Neural cell (in vitro differentiated cells): Measurements from ENCODE around the gene ACOT8.

ENCODE experiments used
- EZH2 ChIP-seq: fragments of 200-600, 300-800 bp; shearing (Covaris generic), sonication (generic); IDR thresholded peaks from 2 replicates; pipeline ENCODE4 v1.6.1; 2014; ENCODE audit warnings: antibody characterized with exemption, low read length, borderline replicate concordance, mild to moderate bottlenecking; ENCODE audit not compliant: insufficient read depth, poor library complexity, severe bottlenecking
- RAD21 ChIP-seq: fragments of 450-650 bp; conservative IDR thresholded peaks from 2 replicates; pipeline ENCODE4 v1.6.1; 2014; ENCODE audit warnings: antibody characterized with exemption, mild to moderate bottlenecking, moderate library complexity
- TF ChIP-seq, protein P1 (sequence below): fragments of 450-650 bp; IDR thresholded peaks from 2 replicates; pipeline ENCODE4 v1.5.1; 2014; ENCODE audit warnings: antibody characterized with exemption, mild to moderate bottlenecking, moderate library complexity; ENCODE audit not compliant: poor library complexity, severe bottlenecking

DNA sequence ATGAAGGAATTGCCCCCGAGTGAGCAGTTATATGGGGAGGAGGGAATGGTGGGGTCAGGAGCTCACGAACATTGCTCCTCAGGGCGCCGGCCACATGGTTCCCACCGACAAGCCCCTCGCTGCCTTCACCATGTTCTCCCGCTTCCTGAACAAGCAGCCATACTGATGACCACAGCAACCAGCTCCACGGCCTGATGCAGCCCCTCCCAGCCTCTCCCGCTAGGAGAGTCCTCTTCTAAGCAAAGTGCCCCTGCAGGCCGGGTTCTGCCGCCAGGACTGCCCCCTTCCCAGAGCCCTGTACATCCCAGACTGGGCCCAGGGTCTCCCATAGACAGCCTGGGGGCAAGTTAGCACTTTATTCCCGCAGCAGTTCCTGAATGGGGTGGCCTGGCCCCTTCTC, 41.1 kb upstream of the ACOT8 start:
- TF ChIP-seq, protein P1, sequence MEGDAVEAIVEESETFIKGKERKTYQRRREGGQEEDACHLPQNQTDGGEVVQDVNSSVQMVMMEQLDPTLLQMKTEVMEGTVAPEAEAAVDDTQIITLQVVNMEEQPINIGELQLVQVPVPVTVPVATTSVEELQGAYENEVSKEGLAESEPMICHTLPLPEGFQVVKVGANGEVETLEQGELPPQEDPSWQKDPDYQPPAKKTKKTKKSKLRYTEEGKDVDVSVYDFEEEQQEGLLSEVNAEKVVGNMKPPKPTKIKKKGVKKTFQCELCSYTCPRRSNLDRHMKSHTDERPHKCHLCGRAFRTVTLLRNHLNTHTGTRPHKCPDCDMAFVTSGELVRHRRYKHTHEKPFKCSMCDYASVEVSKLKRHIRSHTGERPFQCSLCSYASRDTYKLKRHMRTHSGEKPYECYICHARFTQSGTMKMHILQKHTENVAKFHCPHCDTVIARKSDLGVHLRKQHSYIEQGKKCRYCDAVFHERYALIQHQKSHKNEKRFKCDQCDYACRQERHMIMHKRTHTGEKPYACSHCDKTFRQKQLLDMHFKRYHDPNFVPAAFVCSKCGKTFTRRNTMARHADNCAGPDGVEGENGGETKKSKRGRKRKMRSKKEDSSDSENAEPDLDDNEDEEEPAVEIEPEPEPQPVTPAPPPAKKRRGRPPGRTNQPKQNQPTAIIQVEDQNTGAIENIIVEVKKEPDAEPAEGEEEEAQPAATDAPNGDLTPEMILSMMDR = no peak
- TF ChIP-seq RAD21 (no peak), EZH2 (no peak)
